ENCODE results near the gene ROBO2. TPM values are rescaled to one million over a fixed set of nuclear protein-coding genes. Genes with fewer than 3 reads are reported as not detected.

The ROBO2 gene
- total and polyA plus RNA-seq, 10 of the 15 experiments (the other 5 are each of a cell fraction or from before 2014, with no cell fraction given): 0.22 to 2.5 (median 0.81) TPM

DNA sequence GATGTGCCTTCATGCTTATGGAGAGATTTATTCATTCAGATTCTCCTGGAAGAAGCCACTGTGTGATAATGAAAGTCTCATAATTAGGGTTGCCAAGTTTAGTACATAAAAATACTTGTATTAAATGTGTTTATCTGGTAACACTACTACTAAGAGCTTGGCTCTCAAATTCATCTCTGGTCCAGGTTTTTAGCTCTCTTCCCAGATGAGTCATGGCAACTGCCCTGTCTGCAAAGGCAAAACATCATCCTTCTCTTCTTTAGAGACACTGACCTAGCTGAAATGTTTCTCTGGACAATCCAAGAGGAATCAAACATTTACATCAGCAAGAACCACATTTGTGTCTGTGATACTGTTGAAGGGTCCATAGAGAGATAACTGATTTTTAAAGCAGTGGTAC is 269.6 kb downstream of the ROBO2 start:
- no peaks in the 10 kb centered on the region for H3K4me1 ChIP-seq (ENCODE audit: control insufficient read depth, insufficient read depth, low read length)
- ChIA-PET RAD21 (ENCODE audit: unreplicated experiment) (no interaction called here), SMC1A (ENCODE audit: uncharacterized antibody, unreplicated experiment) (no interaction called here), POLR2A (no interaction called here), CTCF (interaction anchor here (3.3 kb wide), 1 partner anchor 11 kb away, joined by 20 read pairs; no protein-coding TSS in a partner anchor)
- no peak for FAIRE-seq
- TF ChIP-seq, protein P1, sequence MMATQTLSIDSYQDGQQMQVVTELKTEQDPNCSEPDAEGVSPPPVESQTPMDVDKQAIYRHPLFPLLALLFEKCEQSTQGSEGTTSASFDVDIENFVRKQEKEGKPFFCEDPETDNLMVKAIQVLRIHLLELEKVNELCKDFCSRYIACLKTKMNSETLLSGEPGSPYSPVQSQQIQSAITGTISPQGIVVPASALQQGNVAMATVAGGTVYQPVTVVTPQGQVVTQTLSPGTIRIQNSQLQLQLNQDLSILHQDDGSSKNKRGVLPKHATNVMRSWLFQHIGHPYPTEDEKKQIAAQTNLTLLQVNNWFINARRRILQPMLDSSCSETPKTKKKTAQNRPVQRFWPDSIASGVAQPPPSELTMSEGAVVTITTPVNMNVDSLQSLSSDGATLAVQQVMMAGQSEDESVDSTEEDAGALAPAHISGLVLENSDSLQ (IDR thresholded peaks at IDR 0.05): no peak
- TF ChIP-seq CHD1 (IDR thresholded peaks at IDR 0.05; ENCODE audit: low read depth, low read length) (no peak), FOXK2 (IDR thresholded peaks at IDR 0.05) (no peak), SMARCA5 (IDR thresholded peaks at IDR 0.05) (no peak)
- H3K79me2 ChIP-seq (ENCODE audit: control insufficient read depth, insufficient read depth, low read length): no peaks in the 10 kb centered on the region
- no peaks in the 10 kb centered on the region for H4K20me1 ChIP-seq (ENCODE audit: control insufficient read depth, insufficient read depth)
- DNase-seq (ENCODE audit: low read depth, low spot score): no peak
- in situ Hi-C loops (cut with MboI) (no loop called here), intact Hi-C loops (cut with micrococcal nuclease; ENCODE audit: unreplicated experiment) (no loop called here)
- no peak overlapping the region for H3K27ac ChIP-seq (ENCODE audit: control insufficient read depth, insufficient read depth)
- H3K4me3 ChIP-seq: no peak overlapping the region
- no peak overlapping the region for H2AFZ ChIP-seq (ENCODE audit: control insufficient read depth, low read depth, low read length)
- no peak overlapping the region for H3K9ac ChIP-seq (ENCODE audit: control insufficient read depth, insufficient read depth, low read length)
- ATAC-seq: no peak
- H3K27me3 ChIP-seq (replicated peaks in 1 of 2; ENCODE audit: control insufficient read depth in 2 of 2, insufficient read depth in 2 of 2, low read length in 1 of 2): no peaks in the 10 kb centered on the region
- no peaks in the 10 kb centered on the region for H3K9me3 ChIP-seq (replicated peaks; ENCODE audit: control insufficient read depth, insufficient read depth, low read length)
- H3K4me2 ChIP-seq (ENCODE audit: control insufficient read depth, insufficient read depth): no peak overlapping the region
- no TSS peak for BruUV-seq (replicated peaks)
- H3K36me3 ChIP-seq (ENCODE audit: control insufficient read depth in 2 of 2, insufficient read depth in 2 of 2, low read length in 1 of 2): no peaks in the 10 kb centered on the region

DNA sequence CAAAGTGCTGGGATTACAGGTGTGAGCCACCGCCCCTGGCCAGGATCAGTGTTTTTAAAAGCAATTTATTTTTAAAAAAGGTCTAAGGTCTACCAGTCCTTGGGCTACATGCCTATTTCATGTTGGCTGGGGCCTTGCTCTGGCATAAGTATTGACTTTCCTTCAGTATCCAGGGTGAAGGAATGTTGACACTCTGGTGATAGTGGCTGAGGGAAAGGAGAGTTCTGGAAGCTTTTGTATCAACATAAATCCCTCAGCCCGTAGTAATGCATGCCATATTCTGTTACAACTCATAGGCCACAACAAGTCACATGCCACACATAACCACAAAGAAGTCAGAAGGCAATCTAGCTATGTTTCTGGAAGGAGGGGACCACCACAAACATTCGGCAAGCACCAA is 273.9 kb downstream of the ROBO2 start:
- FAIRE-seq (no peak), ATAC-seq (no peak), DNase-seq (ENCODE audit: low read depth, low spot score) (no peak)
- no peaks in the 10 kb centered on the region for H3K79me2 ChIP-seq (ENCODE audit: control insufficient read depth, insufficient read depth, low read length)
- H3K27ac ChIP-seq (ENCODE audit: control insufficient read depth, insufficient read depth): no peak overlapping the region
- RAD21 ChIA-PET (ENCODE audit: unreplicated experiment): no interaction called here
- H2AFZ ChIP-seq (ENCODE audit: control insufficient read depth, low read depth, low read length): no peak overlapping the region
- CTCF ChIA-PET: no interaction called here
- BruUV-seq (replicated peaks): no TSS peak
- intact Hi-C loops (cut with micrococcal nuclease; ENCODE audit: unreplicated experiment): no loop called here
- POLR2A ChIA-PET: no interaction called here
- no peaks in the 10 kb centered on the region for H3K36me3 ChIP-seq (ENCODE audit: control insufficient read depth in 2 of 2, insufficient read depth in 2 of 2, low read length in 1 of 2)
- H3K4me2 ChIP-seq (ENCODE audit: control insufficient read depth, insufficient read depth): no peak overlapping the region
- no peak overlapping the region for H3K9ac ChIP-seq (ENCODE audit: control insufficient read depth, insufficient read depth, low read length)
- in situ Hi-C loops (cut with MboI): no loop called here
- H3K4me3 ChIP-seq: no peak overlapping the region
- WGBS (ENCODE audit: insufficient coverage, insufficient replicate concordance, low lambda C conversion rate, missing lambda C conversion rate): 33% methylated on average over 3 of the region's 3 CpGs
- TF ChIP-seq, protein P2, sequence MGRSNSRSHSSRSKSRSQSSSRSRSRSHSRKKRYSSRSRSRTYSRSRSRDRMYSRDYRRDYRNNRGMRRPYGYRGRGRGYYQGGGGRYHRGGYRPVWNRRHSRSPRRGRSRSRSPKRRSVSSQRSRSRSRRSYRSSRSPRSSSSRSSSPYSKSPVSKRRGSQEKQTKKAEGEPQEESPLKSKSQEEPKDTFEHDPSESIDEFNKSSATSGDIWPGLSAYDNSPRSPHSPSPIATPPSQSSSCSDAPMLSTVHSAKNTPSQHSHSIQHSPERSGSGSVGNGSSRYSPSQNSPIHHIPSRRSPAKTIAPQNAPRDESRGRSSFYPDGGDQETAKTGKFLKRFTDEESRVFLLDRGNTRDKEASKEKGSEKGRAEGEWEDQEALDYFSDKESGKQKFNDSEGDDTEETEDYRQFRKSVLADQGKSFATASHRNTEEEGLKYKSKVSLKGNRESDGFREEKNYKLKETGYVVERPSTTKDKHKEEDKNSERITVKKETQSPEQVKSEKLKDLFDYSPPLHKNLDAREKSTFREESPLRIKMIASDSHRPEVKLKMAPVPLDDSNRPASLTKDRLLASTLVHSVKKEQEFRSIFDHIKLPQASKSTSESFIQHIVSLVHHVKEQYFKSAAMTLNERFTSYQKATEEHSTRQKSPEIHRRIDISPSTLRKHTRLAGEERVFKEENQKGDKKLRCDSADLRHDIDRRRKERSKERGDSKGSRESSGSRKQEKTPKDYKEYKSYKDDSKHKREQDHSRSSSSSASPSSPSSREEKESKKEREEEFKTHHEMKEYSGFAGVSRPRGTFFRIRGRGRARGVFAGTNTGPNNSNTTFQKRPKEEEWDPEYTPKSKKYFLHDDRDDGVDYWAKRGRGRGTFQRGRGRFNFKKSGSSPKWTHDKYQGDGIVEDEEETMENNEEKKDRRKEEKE (IDR thresholded peaks at IDR 0.05): no peak
- no peak for TF ChIP-seq HDGF (IDR thresholded peaks at IDR 0.05)
- TF ChIP-seq TCF7 (IDR thresholded peaks at IDR 0.05; ENCODE audit: borderline replicate concordance): no peak
- TF ChIP-seq, protein P1 (IDR thresholded peaks at IDR 0.05): no peak
- TF ChIP-seq, protein P3, sequence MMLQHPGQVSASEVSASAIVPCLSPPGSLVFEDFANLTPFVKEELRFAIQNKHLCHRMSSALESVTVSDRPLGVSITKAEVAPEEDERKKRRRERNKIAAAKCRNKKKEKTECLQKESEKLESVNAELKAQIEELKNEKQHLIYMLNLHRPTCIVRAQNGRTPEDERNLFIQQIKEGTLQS (IDR thresholded peaks at IDR 0.05; ENCODE audit: borderline replicate concordance, extremely low read depth, low read depth, low read length): no peak
- TF ChIP-seq TCF3 (IDR thresholded peaks at IDR 0.05; ENCODE audit: borderline replicate concordance, insufficient read depth, low read depth, low read length): no peak
- TF ChIP-seq NFYA (IDR thresholded peaks at IDR 0.05; ENCODE audit: borderline replicate concordance, low read depth, low read length): no peak
- no peak for TF ChIP-seq MYB (IDR thresholded peaks at IDR 0.05; ENCODE audit: borderline replicate concordance, low read depth, low read length)
- no peak for TF ChIP-seq NFIC (IDR thresholded peaks at IDR 0.05; ENCODE audit: low read depth, low read length)
- SMC1A ChIA-PET (ENCODE audit: uncharacterized antibody, unreplicated experiment): no interaction called here
- H3K4me1 ChIP-seq (ENCODE audit: control insufficient read depth, insufficient read depth, low read length): no peaks in the 10 kb centered on the region
- H3K9me3 ChIP-seq (replicated peaks; ENCODE audit: control insufficient read depth, insufficient read depth, low read length): no peaks in the 10 kb centered on the region
- no peaks in the 10 kb centered on the region for H4K20me1 ChIP-seq (ENCODE audit: control insufficient read depth, insufficient read depth)
- no peaks in the 10 kb centered on the region for H3K27me3 ChIP-seq (replicated peaks in 1 of 2; ENCODE audit: control insufficient read depth in 2 of 2, insufficient read depth in 2 of 2, low read length in 1 of 2)

Measured in GM12878 (cell line).